B cell (primary cell): ENCODE measurements around the gene IFIT2. TPM values are rescaled to one million over a fixed set of nuclear protein-coding genes. Genes with fewer than 3 reads are reported as not detected.

ENCODE experiments used
- ATAC-seq: fragments of 200-7000 bp; cut with Tn5 transposase; one replicate; pipeline ENCODE4 v1.10.0; 2021; ENCODE audit warnings: low read depth, mild to moderate bottlenecking, moderate number of reproducible peaks, moderate library complexity
- CTCF ChIA-PET: fragments of 350-600 bp; sonication (Branson Sonifier 250); formaldehyde crosslinking; loops from one replicate; lab custom pipeline; 2021; ENCODE audit warnings: antibody characterized with exemption, inconsistent platforms; lab: Charles Lee
- POLR2A ChIA-PET: fragments of 350-600 bp; sonication (Branson Sonifier 250); formaldehyde crosslinking; loops from one replicate; lab custom pipeline; 2021; ENCODE audit warnings: antibody characterized with exemption; lab: Charles Lee
- DNase-seq: peaks from one replicate; pipeline ENCODE4 v3.0.0; 2013
- H2AFZ ChIP-seq: 2 replicates; pipeline ENCODE4 v1.6.1; 2012; ENCODE audit warnings: mild to moderate bottlenecking, low read depth, low read length; ENCODE audit not compliant: insufficient read depth, poor library complexity, severe bottlenecking
- H3K27ac ChIP-seq, 2 donors: 1 replicate in 1 of 2; 2 replicates in 1 of 2; pipeline ENCODE4 v1.5.1; 2012 to 2013; ENCODE audit warnings: low read length in 2 of 2, mild to moderate bottlenecking in 2 of 2, moderate library complexity in 1 of 2
- H3K27me3 ChIP-seq, 4 experiments: fragments of 200-600 bp in 1 of 4; sonication (generic) in 1 of 4; replicated peaks in 1 of 4; 1 replicate in 2 of 4; 2 replicates in 2 of 4; pipeline versions ENCODE4 v1.6.1 to v1.7.0; 2013 to 2016; ENCODE audit warnings: low read length in 3 of 4, mild to moderate bottlenecking in 2 of 4, mixed read lengths in 1 of 4, moderate library complexity in 1 of 4; ENCODE audit not compliant: insufficient read depth in 4 of 4, control insufficient read depth in 3 of 4; ENCODE audit errors: control extremely low read depth in 1 of 4
- H3K36me3 ChIP-seq, 2 experiments: replicated peaks in 1 of 2; 1 replicate in 1 of 2; 2 replicates in 1 of 2; pipeline versions ENCODE4 v1.6.1 to v1.7.1; 2013; ENCODE audit warnings: low read length in 1 of 2; ENCODE audit not compliant: insufficient read depth in 2 of 2, control insufficient read depth in 1 of 2; ENCODE audit errors: control extremely low read depth in 1 of 2, extremely low read depth in 1 of 2
- H3K4me1 ChIP-seq, 2 donors: fragments of 200-600 bp in 1 of 2; sonication (generic) in 1 of 2; 1 replicate in 1 of 2; 2 replicates in 1 of 2; pipeline versions ENCODE4 v1.5.1 to v1.6.1; 2013 to 2017; ENCODE audit warnings: low read length in 2 of 2; ENCODE audit not compliant: control insufficient read depth in 2 of 2, insufficient read depth in 2 of 2
- H3K4me2 ChIP-seq: replicated peaks from 2 replicates; pipeline ENCODE3; 2012; ENCODE audit warnings: mild to moderate bottlenecking, low read depth, low read length; ENCODE audit not compliant: poor library complexity, severe bottlenecking
- H3K4me3 ChIP-seq, 5 experiments: fragments of 200-600 bp in 1 of 5; sonication (generic) in 1 of 5; 1 replicate in 3 of 5; 2 replicates in 2 of 5; pipeline versions ENCODE4 v1.5.1 to v1.7.0; 2011 to 2016; ENCODE audit warnings: low read length in 4 of 5, mild to moderate bottlenecking in 4 of 5, low read depth in 2 of 5, control low read depth in 1 of 5, moderate library complexity in 1 of 5; ENCODE audit not compliant: insufficient read depth in 1 of 5; ENCODE audit errors: control extremely low read depth in 1 of 5, extremely low read depth in 1 of 5
- H3K79me2 ChIP-seq: fragments of 200-600 bp; sonication (generic); one replicate; pipeline ENCODE4 v1.6.0; 2016; ENCODE audit warnings: low read length; ENCODE audit not compliant: control insufficient read depth, insufficient read depth
- H3K9ac ChIP-seq: fragments of 200-600 bp; sonication (generic); 2 replicates; pipeline ENCODE4 v1.6.1; 2017; ENCODE audit warnings: mild to moderate bottlenecking, low read length, moderate library complexity
- H3K9me3 ChIP-seq, 3 donors: one replicate each; pipeline versions ENCODE4 v1.6.1 to v1.7.1; 2013; ENCODE audit warnings: low read length in 2 of 3; ENCODE audit not compliant: control insufficient read depth in 2 of 3, insufficient read depth in 1 of 3; ENCODE audit errors: control extremely low read depth in 1 of 3
- H4K20me1 ChIP-seq: 2 replicates; pipeline ENCODE4 v1.6.0; 2012; ENCODE audit warnings: mild to moderate bottlenecking, low read length; ENCODE audit not compliant: insufficient read depth, control insufficient read depth, poor library complexity, severe bottlenecking
- H3K27ac Mint-ChIP-seq: one replicate; pipeline ENCODE4 v1.8.0; 2021; ENCODE audit warnings: mixed read lengths
- H3K27me3 Mint-ChIP-seq: one replicate; pipeline ENCODE4 v1.8.0; 2021; ENCODE audit warnings: mixed read lengths
- H3K4me1 Mint-ChIP-seq: one replicate; pipeline ENCODE4 v1.8.0; 2021; ENCODE audit warnings: mixed read lengths
- H3K4me3 Mint-ChIP-seq: one replicate; pipeline ENCODE4 v1.8.0; 2021; ENCODE audit warnings: mixed read lengths
- H3K9me3 Mint-ChIP-seq: one replicate; pipeline ENCODE4 v1.8.0; 2022; ENCODE audit warnings: mixed read lengths; ENCODE audit not compliant: insufficient read depth
- EZH2 ChIP-seq: IDR thresholded peaks from 2 replicates; pipeline ENCODE4 v1.6.1; 2012; ENCODE audit warnings: borderline replicate concordance, low read depth, mild to moderate bottlenecking, moderate library complexity, low read length; ENCODE audit not compliant: insufficient read depth, poor library complexity, severe bottlenecking
- WGBS: methylation state at CpG from one replicate; pipeline ENCODE4 v1.1.5; 2013; ENCODE audit warnings: missing lambda C conversion rate; ENCODE audit not compliant: insufficient coverage; 5-methylcytosine and 5-hydroxymethylcytosine counted together
- intact Hi-C: fragments of 100-400 bp; cut with micrococcal nuclease; formaldehyde crosslinking; loops from one replicate; pipeline ENCODE4 v1.10.0; 2022
- polyA plus RNA-seq: library from polyadenylated mRNA; depleted of rRNA; stranded (reverse); fragments of >200 nt; gene quantifications from 2 replicates; pipeline ENCODE4 v1.2.3, GENCODE V29; 2012
- total RNA-seq, 2 donors: library from RNA; stranded (reverse); fragments of 120-200 nt in 1 of 2; gene quantifications; 1 replicate in 1 of 2; 2 replicates in 1 of 2; pipeline versions ENCODE4 v1.2.3 to v1.2.4, GENCODE V29; 2013 to 2022
- TF ChIP-seq, protein P1 (sequence below): fragments of 200-600 bp; IDR thresholded peaks from one replicate; pipeline ENCODE4 v1.8.0; 2022; ENCODE audit warnings: antibody characterized with exemption, mild to moderate bottlenecking

IFIT2 gene
- total and polyA plus RNA-seq, 2 donors (not counting 1 experiment from before 2014, with no cell fraction given), result 3.6 to 12.4 TPM

DNA sequence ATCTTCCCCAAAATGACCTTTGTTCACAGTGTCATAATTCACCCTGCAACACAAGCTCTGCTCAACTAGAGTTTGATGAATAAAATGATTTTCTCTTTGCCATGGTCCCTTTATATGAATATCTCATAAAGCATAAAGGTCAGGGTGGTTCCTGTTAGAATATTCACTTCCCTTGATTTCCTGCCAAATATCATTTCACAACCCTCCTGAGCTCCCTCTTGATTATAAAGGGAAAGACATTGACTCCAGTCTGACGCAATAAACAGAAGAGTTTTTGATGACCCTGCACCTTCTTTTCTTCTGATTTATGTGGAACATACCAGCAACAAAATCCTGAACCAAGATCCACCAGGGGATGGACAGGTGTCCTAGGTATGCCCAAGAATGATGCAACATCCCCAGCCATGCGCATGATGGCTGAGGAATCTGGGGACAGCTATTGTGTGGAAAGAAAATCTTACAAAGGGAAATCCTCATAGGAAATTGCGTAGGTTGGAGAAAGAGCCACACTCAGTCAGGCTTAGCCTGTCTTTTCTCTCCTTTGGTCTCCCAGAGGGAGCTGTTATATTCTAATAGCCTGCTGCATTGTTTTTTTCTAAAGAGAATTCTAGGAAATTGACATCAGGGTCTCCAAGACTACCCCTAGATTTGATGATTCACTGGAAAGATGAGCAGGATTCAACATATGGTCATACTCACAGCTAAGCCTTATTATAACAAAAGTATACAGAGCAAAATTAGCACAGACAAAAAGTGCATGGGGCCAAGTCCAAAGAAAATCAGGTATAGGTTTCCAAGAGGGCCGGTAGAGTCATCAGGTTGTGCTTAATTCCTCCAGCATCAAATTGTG, 44.8 kb downstream of the IFIT2 start:
- Mint-ChIP-seq H3K9me3 (no peaks in the 10 kb centered on the region), H3K27ac (no peak overlapping the region), H3K4me3 (no peak overlapping the region), H3K4me1 (peaks cover 43% of the 10 kb centered on the region), H3K27me3 (no peaks in the 10 kb centered on the region)
- 87% methylated on average over 2 of the region's 4 CpGs for WGBS
- H3K36me3 ChIP-seq, result no peaks in the 10 kb centered on the region
- no peak for TF ChIP-seq EZH2
- TF ChIP-seq, protein P1, sequence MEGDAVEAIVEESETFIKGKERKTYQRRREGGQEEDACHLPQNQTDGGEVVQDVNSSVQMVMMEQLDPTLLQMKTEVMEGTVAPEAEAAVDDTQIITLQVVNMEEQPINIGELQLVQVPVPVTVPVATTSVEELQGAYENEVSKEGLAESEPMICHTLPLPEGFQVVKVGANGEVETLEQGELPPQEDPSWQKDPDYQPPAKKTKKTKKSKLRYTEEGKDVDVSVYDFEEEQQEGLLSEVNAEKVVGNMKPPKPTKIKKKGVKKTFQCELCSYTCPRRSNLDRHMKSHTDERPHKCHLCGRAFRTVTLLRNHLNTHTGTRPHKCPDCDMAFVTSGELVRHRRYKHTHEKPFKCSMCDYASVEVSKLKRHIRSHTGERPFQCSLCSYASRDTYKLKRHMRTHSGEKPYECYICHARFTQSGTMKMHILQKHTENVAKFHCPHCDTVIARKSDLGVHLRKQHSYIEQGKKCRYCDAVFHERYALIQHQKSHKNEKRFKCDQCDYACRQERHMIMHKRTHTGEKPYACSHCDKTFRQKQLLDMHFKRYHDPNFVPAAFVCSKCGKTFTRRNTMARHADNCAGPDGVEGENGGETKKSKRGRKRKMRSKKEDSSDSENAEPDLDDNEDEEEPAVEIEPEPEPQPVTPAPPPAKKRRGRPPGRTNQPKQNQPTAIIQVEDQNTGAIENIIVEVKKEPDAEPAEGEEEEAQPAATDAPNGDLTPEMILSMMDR, result no peak
- CTCF ChIA-PET, result interaction anchor here (1.7 kb wide), 1 partner anchor 23 kb away, joined by 6 read pairs; no protein-coding TSS in a partner anchor
- POLR2A ChIA-PET, result no interaction called here
- no peaks in the 10 kb centered on the region for H4K20me1 ChIP-seq
- H3K27ac ChIP-seq, result no peak overlapping the region
- intact Hi-C loops, result no loop called here
- DNase-seq (no peak), ATAC-seq (no peak)
- no peak overlapping the region for H3K4me2 ChIP-seq
- H3K27me3 ChIP-seq, result no peaks in the 10 kb centered on the region
- no peaks in the 10 kb centered on the region for H3K9me3 ChIP-seq
- H3K4me1 ChIP-seq, result peaks cover 30 to 37% of the 10 kb centered on the region in 2 donors
- H3K4me3 ChIP-seq, result no peak overlapping the region
- H3K79me2 ChIP-seq, result no peaks in the 10 kb centered on the region
- H3K9ac ChIP-seq, result no peak overlapping the region
- no peak overlapping the region for H2AFZ ChIP-seq
